M059J (cell line): ENCODE data around the gene ISYNA1. TPM values are rescaled to one million over a fixed set of nuclear protein-coding genes. Genes with fewer than 3 reads are reported as not detected.
"Not testable (repeated sequence)": the region's sequence is repeated elsewhere in the genome, so short reads cannot be mapped to it uniquely, and the experiment has no call there.

ENCODE experiments used
- DNase-seq: peaks from one replicate; pipeline ENCODE4 v3.0.0-alpha.2; 2012; ENCODE audit warnings: low read depth
- total RNA-seq: library from RNA; depleted of rRNA; stranded (reverse); fragments of >200 nt; shearing (Covaris generic); gene quantifications from 2 replicates; pipeline ENCODE4 v1.2.3, GENCODE V29; 2014

The ISYNA1 gene
- total RNA-seq, 1 experiment from 2014 or later: 6.2 TPM

- DNase-seq: peak; percentile 69
These were observed 18.7 kb downstream of the ISYNA1 start, which contains the start of gene SSBP4 for GRCh38 chr19:18419195-18419698. TSS of gene SSBP4 (plus strand) at chr19:18419398. CDS start at chr19:18419649, 251 bp downstream.

- no peak for DNase-seq
These were observed 19.3 kb downstream of the ISYNA1 start for GRCh38 chr19:18418483-18419194.

- DNase-seq: no peak
These were observed 19.9 kb downstream of the ISYNA1 start for GRCh38 chr19:18418029-18418482.

- peak; percentile 87 for DNase-seq
These were observed 20.5 kb downstream of the ISYNA1 start for GRCh38 chr19:18417250-18418028.

GRCh38 chr19:18416778-18417249 lies 21.1 kb downstream of the ISYNA1 start:
- peak; percentile 93 for DNase-seq

- DNase-seq: no peak
These were observed 22.6 kb downstream of the ISYNA1 start for GRCh38 chr19:18415178-18415867.

- peak; percentile 76 for DNase-seq
These were observed 23.3 kb downstream of the ISYNA1 start for GRCh38 chr19:18414504-18415177.

GRCh38 chr19:18412610-18413239 lies 25.2 kb downstream of the ISYNA1 start:
- no peak for DNase-seq

- DNase-seq: no peak
These were observed 29.9 kb downstream of the ISYNA1 start for GRCh38 chr19:18408053-18408476.

GRCh38 chr19:18406749-18407148 lies 31.2 kb downstream of the ISYNA1 start:
- no peak for DNase-seq

- DNase-seq: not testable (repeated sequence)
These were observed 32.2 kb downstream of the ISYNA1 start for GRCh38 chr19:18405754-18406153.

- not testable (repeated sequence) for DNase-seq
These were observed 35.3 kb downstream of the ISYNA1 start for GRCh38 chr19:18402455-18403248.

GRCh38 chr19:18401580-18402112 lies 36.3 kb downstream of the ISYNA1 start:
- peak; percentile 65 for DNase-seq

GRCh38 chr19:18399008-18399407 lies 38.9 kb downstream of the ISYNA1 start:
- peak; percentile 86 for DNase-seq

GRCh38 chr19:18397242-18398202 lies 40.4 kb downstream of the ISYNA1 start, which contains the start of gene LRRC25:
TSS of gene LRRC25 (minus strand) at chr19:18397622. CDS start at chr19:18396963, 659 bp downstream.
- DNase-seq: no peak

- no peak for DNase-seq
These were observed 41.3 kb downstream of the ISYNA1 start for GRCh38 chr19:18396471-18397241.

- DNase-seq: no peak
These were observed 44.1 kb downstream of the ISYNA1 start for GRCh38 chr19:18393836-18394235.

- DNase-seq: no peak
These were observed 45.0 kb downstream of the ISYNA1 start for GRCh38 chr19:18392926-18393325.
